Mesenchymal stem cell (in vitro differentiated cells and primary cell): ENCODE data around the gene GLCE.

ENCODE experiments used
- DNase-seq: peaks from one replicate; pipeline ENCODE4 v3.0.0-alpha.2; 2013
- H2AFZ ChIP-seq: one replicate; pipeline ENCODE4 v1.6.1; 2013; ENCODE audit warnings: low read depth, mild to moderate bottlenecking, control low read depth, inconsistent platforms, low read length, moderate library complexity
- H2AK5ac ChIP-seq: 2 replicates; pipeline ENCODE4 v1.6.1; 2013; ENCODE audit warnings: low read length, moderate library complexity, mild to moderate bottlenecking, inconsistent platforms; ENCODE audit not compliant: severe bottlenecking
- H2BK120ac ChIP-seq: one replicate; pipeline ENCODE4 v1.6.1; 2013; ENCODE audit warnings: low read depth, mild to moderate bottlenecking, inconsistent platforms, low read length, moderate library complexity
- H2BK12ac ChIP-seq, 2 experiments: one replicate each; pipeline ENCODE4 v1.6.1; 2013; ENCODE audit warnings: inconsistent platforms in 2 of 2, low read length in 2 of 2, mild to moderate bottlenecking in 2 of 2, moderate library complexity in 2 of 2, control low read depth in 1 of 2
- H2BK15ac ChIP-seq: one replicate; pipeline ENCODE4 v1.6.1; 2013; ENCODE audit warnings: mild to moderate bottlenecking, low read depth, inconsistent platforms; ENCODE audit not compliant: poor library complexity, severe bottlenecking
- H2BK5ac ChIP-seq: 2 replicates; pipeline ENCODE4 v1.6.1; 2013; ENCODE audit warnings: low read depth, mild to moderate bottlenecking, low read length, control low read depth, inconsistent platforms; ENCODE audit not compliant: poor library complexity, severe bottlenecking
- H3K14ac ChIP-seq, 2 experiments: one replicate each; pipeline ENCODE4 v1.6.1; 2013; ENCODE audit warnings: inconsistent platforms in 2 of 2, low read length in 2 of 2, control low read depth in 1 of 2, mild to moderate bottlenecking in 1 of 2, moderate library complexity in 1 of 2
- H3K18ac ChIP-seq, 2 experiments: one replicate each; pipeline ENCODE4 v1.6.1; 2013; ENCODE audit warnings: inconsistent platforms in 2 of 2, low read length in 2 of 2, control low read depth in 1 of 2, low read depth in 1 of 2, mild to moderate bottlenecking in 1 of 2
- H3K23ac ChIP-seq, 2 experiments: one replicate each; pipeline ENCODE4 v1.6.1; 2013; ENCODE audit warnings: inconsistent platforms in 2 of 2, low read length in 2 of 2, mild to moderate bottlenecking in 2 of 2, moderate library complexity in 2 of 2, control low read depth in 1 of 2
- H3K27ac ChIP-seq: 2 replicates; pipeline ENCODE4 v1.5.1; 2013; ENCODE audit warnings: mild to moderate bottlenecking, moderate library complexity, low read length, control low read depth, inconsistent platforms; ENCODE audit not compliant: poor library complexity, severe bottlenecking
- H3K27me3 ChIP-seq, 2 experiments: 2 replicates each; pipeline versions ENCODE4 v1.6.1 to v1.7.0; 2013; ENCODE audit warnings: low read length in 2 of 2, mild to moderate bottlenecking in 2 of 2, moderate library complexity in 2 of 2, control low read depth in 1 of 2, inconsistent platforms in 1 of 2; ENCODE audit not compliant: control insufficient read depth in 1 of 2, insufficient read depth in 1 of 2
- H3K36me3 ChIP-seq, 2 experiments: 2 replicates each; pipeline versions ENCODE4 v1.6.1 to v1.7.0; 2013; ENCODE audit warnings: low read length in 2 of 2, control low read depth in 1 of 2, inconsistent platforms in 1 of 2, low read depth in 1 of 2, mild to moderate bottlenecking in 1 of 2; ENCODE audit not compliant: insufficient read depth in 2 of 2, control insufficient read depth in 1 of 2
- H3K4ac ChIP-seq, 2 experiments: one replicate each; pipeline ENCODE4 v1.6.1; 2013; ENCODE audit warnings: inconsistent platforms in 2 of 2, low read length in 2 of 2, mild to moderate bottlenecking in 2 of 2, moderate library complexity in 2 of 2, control low read depth in 1 of 2, low read depth in 1 of 2
- H3K4me1 ChIP-seq: 2 replicates; pipeline ENCODE4 v1.6.1; 2013; ENCODE audit warnings: low read depth, low read length, control low read depth; ENCODE audit not compliant: control insufficient read depth, insufficient read depth
- H3K4me2 ChIP-seq: 2 replicates; pipeline ENCODE4 v1.6.1; 2013; ENCODE audit warnings: low read length, mild to moderate bottlenecking, inconsistent platforms; ENCODE audit not compliant: poor library complexity, severe bottlenecking
- H3K4me3 ChIP-seq, 2 experiments: 2 replicates each; pipeline versions ENCODE4 v1.5.1 to v1.7.0; 2013; ENCODE audit warnings: low read length in 2 of 2, mild to moderate bottlenecking in 2 of 2, control low read depth in 1 of 2, low read depth in 1 of 2; ENCODE audit not compliant: insufficient read depth in 1 of 2
- H3K79me1 ChIP-seq: replicated peaks from 2 replicates; pipeline ENCODE4 v1.6.1; 2013; ENCODE audit warnings: mild to moderate bottlenecking, control low read depth, low read length, inconsistent platforms; ENCODE audit not compliant: poor library complexity, severe bottlenecking
- H3K9ac ChIP-seq: 2 replicates; pipeline ENCODE4 v1.7.0; 2013; ENCODE audit warnings: mild to moderate bottlenecking, low read length, moderate library complexity
- H3K9me3 ChIP-seq: 2 replicates; pipeline ENCODE4 v1.7.0; 2013; ENCODE audit warnings: mild to moderate bottlenecking, low read length; ENCODE audit not compliant: control insufficient read depth
- H4K8ac ChIP-seq: one replicate; pipeline ENCODE4 v1.6.1; 2013; ENCODE audit warnings: inconsistent platforms, mild to moderate bottlenecking, low read length, moderate library complexity
- H4K91ac ChIP-seq: one replicate; pipeline ENCODE4 v1.6.1; 2013; ENCODE audit warnings: mild to moderate bottlenecking, low read length, inconsistent platforms
- WGBS: methylation state at CpG from one replicate; pipeline ENCODE4 v1.1.7; 2013; ENCODE audit warnings: mixed read lengths; 5-methylcytosine and 5-hydroxymethylcytosine counted together

Gene GLCE

DNA sequence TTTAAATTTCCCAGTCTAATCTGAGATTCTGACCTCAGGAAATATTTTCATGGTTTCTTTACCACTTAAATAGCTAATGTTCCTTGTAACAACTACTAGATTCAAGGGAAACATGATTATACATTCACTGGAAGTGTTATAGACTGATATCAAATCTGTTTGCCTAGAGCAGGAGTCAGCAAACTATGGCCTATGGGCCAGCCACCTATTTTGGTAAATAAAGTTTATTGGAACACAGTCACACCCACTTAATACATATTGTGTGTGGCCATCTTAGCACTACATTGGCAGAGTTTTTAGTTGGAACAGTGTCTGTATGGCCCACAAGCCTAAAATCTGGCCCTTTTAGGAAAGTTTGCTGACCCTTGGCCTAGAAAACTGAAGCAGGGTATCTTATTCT is 50.1 kb downstream of the GLCE start:
- Histone ChIP-seq H3K4me1 (no peaks in the 10 kb centered on the region), H3K23ac (no peak overlapping the region), H4K8ac (no peak overlapping the region), H4K91ac (no peak overlapping the region), H2BK15ac (no peak overlapping the region), H3K4ac (no peak overlapping the region), H3K14ac (no peak overlapping the region), H3K79me1 (peaks cover 5% of the 10 kb centered on the region), H3K27me3 (no peaks in the 10 kb centered on the region), H3K18ac (no peak overlapping the region), H3K9me3 (no peaks in the 10 kb centered on the region), H3K4me3 (no peak overlapping the region), H2AFZ (no peak overlapping the region), H3K9ac (no peak overlapping the region), H3K4me2 (no peak overlapping the region), H2AK5ac (no peak overlapping the region), H2BK5ac (no peak overlapping the region), H2BK12ac (no peak overlapping the region), H2BK120ac (no peak overlapping the region), H3K27ac (no peak overlapping the region), H3K36me3 (no peaks in the 10 kb centered on the region)
- no peak for DNase-seq

DNA sequence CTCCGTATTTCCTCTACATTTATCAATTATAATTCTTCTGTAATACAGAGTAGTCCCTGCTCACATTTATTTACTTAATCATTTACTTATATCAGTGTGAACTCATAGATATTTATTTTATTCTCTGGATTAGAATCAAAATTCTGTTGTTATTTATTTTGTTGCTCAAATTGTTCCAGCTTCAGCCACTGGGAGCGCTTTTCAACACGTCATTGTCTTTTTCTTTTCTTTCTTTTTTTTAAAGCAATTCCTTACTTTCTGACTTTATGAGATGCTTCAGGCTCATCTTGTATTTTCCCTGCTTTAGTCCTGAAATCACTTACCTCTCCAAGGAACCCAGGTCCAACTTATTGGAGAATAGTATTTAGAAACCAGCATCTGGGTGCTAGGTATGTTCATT is 53.4 kb downstream of the GLCE start:
- Histone ChIP-seq H3K27me3 (no peaks in the 10 kb centered on the region), H2AK5ac (no peak overlapping the region), H3K4me2 (no peak overlapping the region), H2BK15ac (no peak overlapping the region), H2BK5ac (no peak overlapping the region), H3K4me3 (no peak overlapping the region), H4K8ac (no peak overlapping the region), H2BK120ac (no peak overlapping the region), H2BK12ac (no peak overlapping the region), H3K9ac (no peak overlapping the region), H3K4me1 (no peaks in the 10 kb centered on the region), H3K27ac (no peak overlapping the region), H3K14ac (no peak overlapping the region), H3K4ac (no peak overlapping the region), H4K91ac (no peak overlapping the region), H2AFZ (no peak overlapping the region), H3K79me1 (peaks cover 5% of the 10 kb centered on the region), H3K18ac (no peak overlapping the region), H3K9me3 (peaks cover 3% of the 10 kb centered on the region), H3K23ac (no peak overlapping the region), H3K36me3 (no peaks in the 10 kb centered on the region)
- WGBS, result 55% methylated on average over 2 of the region's 3 CpGs
- DNase-seq, result no peak

DNA sequence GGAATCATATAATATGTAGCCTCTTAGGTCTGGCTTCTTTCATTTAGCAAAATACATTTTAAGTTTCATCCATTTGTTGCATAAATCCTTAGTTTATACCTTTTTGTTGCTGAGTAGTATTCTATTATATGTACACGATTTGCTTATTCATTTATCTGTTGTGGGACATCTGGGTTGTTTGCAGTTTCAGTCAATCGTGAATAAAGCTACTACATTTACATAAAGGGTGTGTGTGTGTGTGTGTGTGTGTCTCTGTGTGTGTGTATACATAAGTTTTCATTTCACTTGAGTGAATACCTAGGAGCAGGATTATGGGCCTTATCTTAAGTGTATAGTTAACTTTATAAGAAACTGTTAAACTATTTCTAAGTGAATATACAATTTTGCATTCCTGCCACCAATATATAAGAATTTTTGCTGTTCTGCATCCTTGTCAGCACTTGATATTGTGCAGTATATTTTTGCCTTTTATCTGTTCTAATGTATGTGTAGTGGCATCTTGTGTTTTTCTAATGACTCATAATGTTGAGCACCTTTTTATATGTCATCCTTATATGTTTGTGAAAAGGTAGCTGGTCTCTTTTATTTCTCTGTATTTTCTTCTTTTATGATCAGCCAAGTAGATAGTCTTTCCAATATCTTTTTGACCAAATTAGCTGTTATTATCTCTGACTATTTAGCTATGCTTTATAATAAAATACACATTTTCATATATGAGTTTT is 55.0 kb downstream of the GLCE start:
- H3K14ac ChIP-seq, result no peak overlapping the region
- peaks cover 1% of the 10 kb centered on the region for H3K79me1 ChIP-seq
- no peaks in the 10 kb centered on the region for H3K36me3 ChIP-seq
- no peak overlapping the region for H3K27ac ChIP-seq
- H3K18ac ChIP-seq, result no peak overlapping the region
- H4K91ac ChIP-seq, result no peak overlapping the region
- H3K9me3 ChIP-seq, result peaks cover 3% of the 10 kb centered on the region
- H2AK5ac ChIP-seq, result no peak overlapping the region
- H3K23ac ChIP-seq, result no peak overlapping the region
- no peak overlapping the region for H2BK15ac ChIP-seq
- H3K4ac ChIP-seq, result no peak overlapping the region
- H2BK12ac ChIP-seq, result no peak overlapping the region
- no peak overlapping the region for H3K4me3 ChIP-seq
- no peak overlapping the region for H4K8ac ChIP-seq
- H2BK5ac ChIP-seq, result no peak overlapping the region
- no peak overlapping the region for H2AFZ ChIP-seq
- 93% methylated on average over 2 of the region's 2 CpGs for WGBS
- no peaks in the 10 kb centered on the region for H3K4me1 ChIP-seq
- H3K9ac ChIP-seq, result no peak overlapping the region
- H2BK120ac ChIP-seq, result no peak overlapping the region
- no peak for DNase-seq
- H3K27me3 ChIP-seq, result no peaks in the 10 kb centered on the region
- no peak overlapping the region for H3K4me2 ChIP-seq

DNA sequence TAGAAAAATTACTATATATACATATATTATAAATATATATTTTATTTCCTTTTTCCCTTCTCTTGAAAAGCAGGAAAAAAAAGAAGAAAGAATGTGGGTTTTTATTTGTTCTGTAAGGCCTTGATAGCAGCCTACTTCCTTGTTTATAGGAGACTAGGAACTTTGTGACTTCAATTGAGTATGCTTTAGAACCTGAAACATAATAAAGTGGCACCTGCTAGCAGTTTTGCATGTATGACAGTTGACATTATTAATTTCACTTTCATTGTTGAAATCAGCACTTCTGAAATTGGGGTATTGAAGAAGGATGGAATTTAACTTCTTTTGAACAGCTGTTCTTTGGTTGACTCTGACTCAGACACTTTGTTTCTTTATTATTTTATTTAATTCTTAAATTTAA is 56.9 kb downstream of the GLCE start:
- no peak overlapping the region for H2BK120ac ChIP-seq
- peaks cover 2% of the 10 kb centered on the region for H3K79me1 ChIP-seq
- H3K4me2 ChIP-seq, result no peak overlapping the region
- no peak overlapping the region for H3K23ac ChIP-seq
- no peak overlapping the region for H2BK15ac ChIP-seq
- peaks cover 3% of the 10 kb centered on the region for H3K9me3 ChIP-seq
- DNase-seq, result no peak
- H2BK12ac ChIP-seq, result no peak overlapping the region
- H3K4me3 ChIP-seq, result no peak overlapping the region
- no peak overlapping the region for H3K4ac ChIP-seq
- no peak overlapping the region for H2AK5ac ChIP-seq
- H3K27me3 ChIP-seq, result no peaks in the 10 kb centered on the region
- no peak overlapping the region for H2BK5ac ChIP-seq
- no peak overlapping the region for H2AFZ ChIP-seq
- H3K18ac ChIP-seq, result no peak overlapping the region
- no peak overlapping the region for H3K9ac ChIP-seq
- no peaks in the 10 kb centered on the region for H3K4me1 ChIP-seq
- H4K8ac ChIP-seq, result no peak overlapping the region
- H3K27ac ChIP-seq, result no peak overlapping the region
- H4K91ac ChIP-seq, result no peak overlapping the region
- peaks cover 0 to 4% of the 10 kb centered on the region in 2 experiments for H3K36me3 ChIP-seq
- H3K14ac ChIP-seq, result no peak overlapping the region
